GM10248 (cell line): Measurements from ENCODE around the gene ABCD1.
A peak's percentile ranks its signal among the peaks of the same experiment; 100 is the strongest.

ENCODE experiments used
- CTCF ChIA-PET: fragments of 300-600 bp; sonication (Branson Sonifier 250); formaldehyde crosslinking; extraction: SDS; loops from one replicate; lab custom pipeline; 2021; ENCODE audit warnings: antibody characterized with exemption; lab: Yijun Ruan, JAX
- POLR2A ChIA-PET: fragments of 350-650 bp; sonication (Branson Sonifier 250); formaldehyde crosslinking; extraction: SDS; loops from one replicate; lab custom pipeline; 2020; ENCODE audit warnings: antibody characterized with exemption; lab: Yijun Ruan, JAX
- DNase-seq: peaks from one replicate; pipeline ENCODE4 v3.0.0; 2012; ENCODE audit errors: extremely low spot score
- CTCF ChIP-seq: IDR thresholded peaks from 2 replicates; pipeline ENCODE4 v1.5.1; 2012; ENCODE audit warnings: mild to moderate bottlenecking, low read depth; ENCODE audit errors: extremely low read depth, missing control alignments, control extremely low read depth

The ABCD1 gene

GRCh38 chrX:153706799-153707198 is 17.9 kb upstream of the ABCD1 start:
- POLR2A ChIA-PET: no interaction called here
- CTCF ChIA-PET: interaction anchor here (1.2 kb wide), 1 partner anchor 9 kb away, joined by 3 read pairs; no protein-coding TSS in a partner anchor
- DNase-seq: no peak
- no peak for TF ChIP-seq CTCF

- ChIA-PET CTCF (interaction anchor here (1.2 to 1.9 kb wide), 3 partner anchors 12 to 23 kb away, joined by 4 to 5 read pairs (median 5); no protein-coding TSS in a partner anchor), POLR2A (no interaction called here)
- no peak for TF ChIP-seq CTCF
- no peak for DNase-seq
Measured at GRCh38 chrX:153707406-153707805, 17.2 kb upstream of the ABCD1 start.

GRCh38 chrX:153708415-153708814 is 16.2 kb upstream of the ABCD1 start:
- peak; percentile 42 for TF ChIP-seq CTCF
- POLR2A ChIA-PET: no interaction called here
- DNase-seq: no peak
- CTCF ChIA-PET: interaction anchor here (1.2 to 1.9 kb wide), 3 partner anchors 11 to 24 kb away, joined by 4 to 5 read pairs (median 5); no protein-coding TSS in a partner anchor

GRCh38 chrX:153709726-153710674 is 14.7 kb upstream of the ABCD1 start:
- no peak for DNase-seq
- CTCF ChIA-PET: no interaction called here
- POLR2A ChIA-PET: no interaction called here
- no peak for TF ChIP-seq CTCF

- CTCF ChIA-PET: interaction anchor here (0.6 kb wide), 1 partner anchor 28 kb away, joined by 3 read pairs; no protein-coding TSS in a partner anchor
- TF ChIP-seq CTCF: no peak
- POLR2A ChIA-PET: no interaction called here
Measured at GRCh38 chrX:153714256-153714655, 10.4 kb upstream of the ABCD1 start.

GRCh38 chrX:153717445-153717844 is 7.2 kb upstream of the ABCD1 start:
- CTCF ChIA-PET: no interaction called here
- POLR2A ChIA-PET: no interaction called here
- no peak for TF ChIP-seq CTCF
- DNase-seq: no peak

More at GRCh38 chrX:153714256-153714655, 10.4 kb upstream of the ABCD1 start:
- no peak for DNase-seq
